ENCODE results near the gene C4orf51. TPM values are rescaled to one million over a fixed set of nuclear protein-coding genes. Genes with fewer than 3 reads are reported as not detected.

C4orf51 gene
- total RNA-seq, 2 experiments from 2014 or later = not detected

DNA sequence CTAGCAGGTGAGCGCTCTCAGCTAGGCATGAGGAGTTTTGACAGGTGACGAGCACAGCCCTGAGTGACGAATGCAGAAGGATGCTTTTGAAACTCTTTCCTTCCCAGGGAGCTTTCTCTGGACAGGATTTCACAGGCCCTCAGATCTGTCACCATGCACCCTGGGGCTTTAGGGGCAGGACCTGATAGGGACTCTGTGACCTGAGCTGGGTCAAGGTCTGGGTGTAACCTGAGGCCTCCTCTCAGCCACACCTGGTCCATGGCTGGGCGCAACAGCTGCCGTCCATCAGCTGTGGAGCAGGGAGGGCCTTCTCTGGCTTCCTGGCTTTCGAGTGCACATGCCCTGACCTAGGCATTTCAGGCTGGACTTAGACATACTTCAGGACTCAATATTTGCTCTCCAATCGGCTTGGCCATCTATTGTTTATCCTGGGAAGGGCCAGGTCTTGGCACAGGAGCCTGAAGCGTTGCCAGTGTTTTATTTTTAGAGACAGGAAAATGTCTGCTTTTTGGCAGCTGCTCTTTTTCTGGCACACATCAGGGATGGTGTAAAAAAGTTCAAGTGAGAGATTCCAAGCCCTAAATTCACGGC lies 56.4 kb downstream of the C4orf51 start:
- H3K4me1 Mint-ChIP-seq = peaks cover 25% of the 10 kb centered on the region
- no peak overlapping the region for H3K4me3 Mint-ChIP-seq
- H3K9me3 Mint-ChIP-seq = no peaks in the 10 kb centered on the region
- CTCF ChIA-PET = no interaction called here
- no peak for DNase-seq
- no peak overlapping the region for H3K27ac Mint-ChIP-seq
- POLR2A ChIA-PET = no interaction called here
- peaks cover under 1% of the 10 kb centered on the region for H3K27me3 Mint-ChIP-seq
- no peaks in the 10 kb centered on the region for H3K36me3 Mint-ChIP-seq (ENCODE audit: low read depth)

DNA sequence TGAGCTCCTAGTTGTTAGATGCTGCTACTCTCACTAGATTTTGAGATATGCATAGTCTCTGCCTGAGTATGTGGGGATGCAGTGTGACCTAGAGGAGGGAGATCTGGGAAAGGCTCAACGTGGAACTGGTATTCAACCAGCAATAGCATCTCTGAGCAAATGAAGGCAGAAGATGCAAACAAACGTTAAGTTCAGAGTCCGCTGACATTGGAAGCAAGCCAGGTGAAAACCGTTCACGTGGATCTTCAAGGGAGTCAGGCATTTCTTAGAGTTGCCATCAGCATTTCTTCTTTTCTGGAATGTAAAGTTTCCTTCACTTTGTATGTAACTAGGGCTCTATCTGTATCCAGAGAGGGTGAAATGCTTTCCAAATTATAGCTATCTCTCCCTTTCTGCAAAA lies 59.9 kb downstream of the C4orf51 start:
- H3K4me1 Mint-ChIP-seq = peaks cover 4% of the 10 kb centered on the region
- H3K27ac Mint-ChIP-seq = no peak overlapping the region
- H3K9me3 Mint-ChIP-seq = no peaks in the 10 kb centered on the region
- POLR2A ChIA-PET = no interaction called here
- no peak for DNase-seq
- H3K36me3 Mint-ChIP-seq (ENCODE audit: low read depth) = no peaks in the 10 kb centered on the region
- peaks cover 9% of the 10 kb centered on the region for H3K27me3 Mint-ChIP-seq
- CTCF ChIA-PET = no interaction called here
- no peak overlapping the region for H3K4me3 Mint-ChIP-seq

DNA sequence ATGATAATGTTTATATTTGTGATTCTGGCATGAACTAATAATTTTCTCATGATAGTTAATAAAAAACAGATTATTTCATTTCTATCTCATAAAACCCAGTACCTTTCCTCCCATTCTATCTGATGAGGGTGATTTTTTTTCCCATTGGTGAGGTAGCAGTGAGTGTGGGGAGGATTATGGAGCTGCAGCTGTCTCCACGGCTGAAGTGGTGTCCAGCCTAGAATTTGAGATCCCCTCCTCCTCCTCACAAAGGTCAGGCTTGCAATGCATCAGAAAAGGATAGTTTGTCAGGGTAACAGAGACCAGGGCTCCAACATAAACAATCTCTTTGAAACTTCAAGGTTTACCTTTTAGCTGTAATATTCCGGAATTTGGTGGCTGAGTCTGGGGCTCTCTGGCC lies 60.9 kb downstream of the C4orf51 start:
- Mint-ChIP-seq H3K4me1 (no peaks in the 10 kb centered on the region), H3K27ac (no peak overlapping the region), H3K36me3 (ENCODE audit: low read depth) (no peaks in the 10 kb centered on the region), H3K27me3 (peaks cover 14% of the 10 kb centered on the region), H3K4me3 (no peak overlapping the region), H3K9me3 (no peaks in the 10 kb centered on the region)
- no peak for DNase-seq
- POLR2A ChIA-PET = no interaction called here
- CTCF ChIA-PET = no interaction called here

- no peaks in the 10 kb centered on the region for H3K9me3 Mint-ChIP-seq
- ChIA-PET CTCF (no interaction called here), POLR2A (no interaction called here)
- peaks cover 36% of the 10 kb centered on the region for H3K27me3 Mint-ChIP-seq
- no peak overlapping the region for H3K4me3 Mint-ChIP-seq
- no peak overlapping the region for H3K27ac Mint-ChIP-seq
- no peaks in the 10 kb centered on the region for H3K36me3 Mint-ChIP-seq (ENCODE audit: low read depth)
- H3K4me1 Mint-ChIP-seq = no peaks in the 10 kb centered on the region
- DNase-seq = no peak
These were observed 63.7 kb downstream of the C4orf51 start for GRCh38 chr4:145743641-145744040.

DNA sequence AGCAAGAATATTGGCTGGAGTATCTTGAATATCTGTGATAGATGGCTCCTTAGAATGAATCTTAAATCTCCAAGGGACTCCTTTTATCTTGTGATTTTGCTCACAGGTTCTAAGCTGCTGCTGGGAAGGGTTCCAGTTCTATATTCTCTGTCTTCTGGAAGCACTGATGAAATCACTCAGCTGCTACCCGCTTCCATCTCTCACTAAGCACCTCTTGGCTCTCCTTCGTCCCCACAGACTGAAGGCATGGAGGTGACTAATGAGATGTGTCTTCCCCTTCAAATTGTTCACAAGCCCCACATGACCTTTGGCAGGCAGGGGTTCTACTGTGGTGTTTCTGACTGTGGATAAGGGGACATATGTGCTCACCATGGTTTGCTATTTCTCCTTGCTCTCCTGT lies 75.9 kb downstream of the C4orf51 start:
- POLR2A ChIA-PET = no interaction called here
- DNase-seq = no peak
- peaks cover 11% of the 10 kb centered on the region for H3K4me1 Mint-ChIP-seq
- H3K9me3 Mint-ChIP-seq = peaks cover 3% of the 10 kb centered on the region
- H3K4me3 Mint-ChIP-seq = no peak overlapping the region
- CTCF ChIA-PET = no interaction called here
- no peak overlapping the region for H3K27ac Mint-ChIP-seq
- H3K27me3 Mint-ChIP-seq = no peaks in the 10 kb centered on the region
- peaks cover 18% of the 10 kb centered on the region for H3K36me3 Mint-ChIP-seq (ENCODE audit: low read depth)

DNA sequence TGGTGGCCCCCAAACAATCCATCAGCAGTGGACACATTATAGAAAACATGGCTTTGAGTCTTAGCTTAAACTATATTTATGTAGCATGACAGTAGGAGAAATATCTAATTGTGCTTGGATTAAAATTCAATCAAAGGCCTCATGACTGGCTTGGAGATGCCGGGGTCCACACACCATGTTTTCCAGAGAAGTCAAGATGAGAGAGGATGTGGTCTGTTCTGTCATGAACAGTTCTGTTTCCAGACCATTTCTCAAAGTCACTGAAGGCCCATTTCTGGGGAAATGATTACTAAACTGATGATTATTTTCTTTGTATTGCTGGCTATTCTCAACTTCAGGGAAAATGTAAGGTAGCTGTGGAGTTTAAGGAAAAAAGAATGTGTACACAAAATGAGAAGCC lies 76.3 kb downstream of the C4orf51 start:
- no peaks in the 10 kb centered on the region for H3K27me3 Mint-ChIP-seq
- ChIA-PET CTCF (no interaction called here), POLR2A (no interaction called here)
- no peak overlapping the region for H3K27ac Mint-ChIP-seq
- peaks cover 20% of the 10 kb centered on the region for H3K36me3 Mint-ChIP-seq (ENCODE audit: low read depth)
- H3K4me3 Mint-ChIP-seq = no peak overlapping the region
- no peak for DNase-seq
- peaks cover 11% of the 10 kb centered on the region for H3K4me1 Mint-ChIP-seq
- peaks cover 3% of the 10 kb centered on the region for H3K9me3 Mint-ChIP-seq

- POLR2A ChIA-PET = no interaction called here
- no peak overlapping the region for H3K27ac Mint-ChIP-seq
- CTCF ChIA-PET = no interaction called here
- no peaks in the 10 kb centered on the region for H3K27me3 Mint-ChIP-seq
- peaks cover 11% of the 10 kb centered on the region for H3K4me1 Mint-ChIP-seq
- no peak overlapping the region for H3K4me3 Mint-ChIP-seq
- H3K36me3 Mint-ChIP-seq (ENCODE audit: low read depth) = peaks cover 25% of the 10 kb centered on the region
- H3K9me3 Mint-ChIP-seq = peaks cover 3% of the 10 kb centered on the region
- no peak for DNase-seq
These were observed 77.2 kb downstream of the C4orf51 start for GRCh38 chr4:145757188-145757587.

GRCh38 chr4:145760176-145760575 lies 80.2 kb downstream of the C4orf51 start:
- ChIA-PET CTCF (no interaction called here), POLR2A (no interaction called here)
- Mint-ChIP-seq H3K36me3 (ENCODE audit: low read depth) (peaks cover 45% of the 10 kb centered on the region), H3K9me3 (peaks cover 3% of the 10 kb centered on the region), H3K27ac (no peak overlapping the region), H3K4me1 (peaks cover 11% of the 10 kb centered on the region), H3K27me3 (no peaks in the 10 kb centered on the region), H3K4me3 (no peak overlapping the region)
- DNase-seq = no peak

GRCh38 chr4:145760961-145761929 lies 81.3 kb downstream of the C4orf51 start:
- Mint-ChIP-seq H3K9me3 (peaks cover 3% of the 10 kb centered on the region), H3K27me3 (no peaks in the 10 kb centered on the region), H3K36me3 (ENCODE audit: low read depth) (peaks cover 54% of the 10 kb centered on the region), H3K27ac (no peak overlapping the region), H3K4me1 (peaks cover 12% of the 10 kb centered on the region), H3K4me3 (no peak overlapping the region)
- DNase-seq = no peak
- CTCF ChIA-PET = no interaction called here
- POLR2A ChIA-PET = no interaction called here

- Mint-ChIP-seq H3K4me3 (no peak overlapping the region), H3K27me3 (no peaks in the 10 kb centered on the region), H3K27ac (no peak overlapping the region), H3K9me3 (peaks cover 6% of the 10 kb centered on the region), H3K36me3 (ENCODE audit: low read depth) (peaks cover 68% of the 10 kb centered on the region), H3K4me1 (peaks cover 10% of the 10 kb centered on the region)
- POLR2A ChIA-PET = no interaction called here
- CTCF ChIA-PET = no interaction called here
- DNase-seq = no peak
These were observed 82.8 kb downstream of the C4orf51 start for GRCh38 chr4:145762719-145763118.

GRCh38 chr4:145763399-145763798 lies 83.5 kb downstream of the C4orf51 start:
- Mint-ChIP-seq H3K36me3 (ENCODE audit: low read depth) (peaks cover 69% of the 10 kb centered on the region), H3K4me3 (no peak overlapping the region), H3K27me3 (no peaks in the 10 kb centered on the region), H3K9me3 (peaks cover 6% of the 10 kb centered on the region), H3K27ac (no peak overlapping the region), H3K4me1 (peaks cover 10% of the 10 kb centered on the region)
- DNase-seq = no peak
- ChIA-PET CTCF (no interaction called here), POLR2A (no interaction called here)

- no peak for DNase-seq
- POLR2A ChIA-PET = no interaction called here
- H3K36me3 Mint-ChIP-seq (ENCODE audit: low read depth) = peaks cover 52% of the 10 kb centered on the region
- no peak overlapping the region for H3K27ac Mint-ChIP-seq
- H3K27me3 Mint-ChIP-seq = no peaks in the 10 kb centered on the region
- H3K9me3 Mint-ChIP-seq = peaks cover 5% of the 10 kb centered on the region
- peaks cover 10% of the 10 kb centered on the region for H3K4me1 Mint-ChIP-seq
- CTCF ChIA-PET = no interaction called here
- H3K4me3 Mint-ChIP-seq = no peak overlapping the region
These were observed 86.3 kb downstream of the C4orf51 start for GRCh38 chr4:145766273-145766672.

DNA sequence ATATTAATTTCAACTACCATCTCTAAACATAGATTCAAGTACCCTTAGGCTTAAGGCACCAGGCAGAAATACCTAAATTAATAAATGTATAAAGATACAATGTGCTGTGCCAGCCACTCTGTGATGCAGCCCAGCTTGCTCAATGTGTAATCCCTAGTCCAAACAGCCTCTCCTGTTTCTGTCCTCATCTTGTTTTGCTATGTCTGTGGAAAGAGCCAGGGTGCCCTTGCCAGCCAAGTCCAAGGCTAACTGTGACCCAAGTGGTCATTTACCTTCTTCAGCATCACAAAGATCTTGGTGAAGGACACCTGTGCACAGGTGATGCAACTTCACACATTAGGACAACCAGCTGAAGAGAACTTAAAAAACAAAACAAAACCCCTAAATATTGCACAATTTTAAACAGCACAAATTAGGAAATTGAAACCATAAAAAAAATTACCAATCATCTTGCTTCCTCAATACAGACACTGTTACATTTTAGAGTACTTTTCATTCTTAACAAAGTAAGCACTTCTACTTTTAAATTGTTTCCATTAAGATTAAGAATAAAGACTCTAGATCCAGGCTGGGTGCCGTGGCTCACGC lies 89.6 kb downstream of the C4orf51 start:
- no peak for DNase-seq
- Mint-ChIP-seq H3K36me3 (ENCODE audit: low read depth) (peaks cover 52% of the 10 kb centered on the region), H3K4me3 (no peak overlapping the region), H3K27ac (no peak overlapping the region), H3K4me1 (peaks cover 22% of the 10 kb centered on the region), H3K9me3 (peaks cover 5% of the 10 kb centered on the region), H3K27me3 (no peaks in the 10 kb centered on the region)
- POLR2A ChIA-PET = no interaction called here
- CTCF ChIA-PET = no interaction called here

DNA sequence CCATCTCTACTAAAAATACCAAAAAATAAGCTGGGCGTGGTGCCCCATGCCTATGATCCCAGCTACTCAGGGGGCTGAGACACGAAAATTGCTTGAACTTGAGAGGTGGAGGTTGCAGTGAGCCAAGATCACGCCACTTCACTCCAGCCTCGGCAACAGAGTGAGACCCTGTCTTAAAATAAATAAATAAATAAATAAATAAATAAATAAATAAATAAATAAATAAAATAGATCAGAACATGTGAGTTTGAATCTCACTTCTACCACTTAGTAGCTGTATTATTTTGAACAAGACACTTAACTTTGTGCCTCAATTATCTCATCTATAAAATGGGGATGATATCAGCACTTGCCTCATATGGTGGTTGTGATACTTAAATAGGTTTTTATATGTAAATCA lies 90.2 kb downstream of the C4orf51 start:
- Mint-ChIP-seq H3K4me1 (peaks cover 22% of the 10 kb centered on the region), H3K9me3 (peaks cover 5% of the 10 kb centered on the region), H3K4me3 (no peak overlapping the region), H3K36me3 (ENCODE audit: low read depth) (peaks cover 47% of the 10 kb centered on the region), H3K27ac (no peak overlapping the region), H3K27me3 (no peaks in the 10 kb centered on the region)
- DNase-seq = no peak
- ChIA-PET POLR2A (no interaction called here), CTCF (no interaction called here)

Measured in activated CD4-positive, alpha-beta memory T cell treated with anti-CD3 and anti-CD28 coated beads, Interleukin-2, amount 10 ng/mL, durations not matched to agents 7 days and 5 days (primary cell).